Measurements from ENCODE around the gene CFB. TPM values are rescaled to one million over a fixed set of nuclear protein-coding genes. Genes with fewer than 3 reads are reported as not detected.

Gene CFB
- total and polyA plus RNA-seq, 9 of the 15 experiments (the other 6 are each of a cell fraction or from before 2014, with no cell fraction given) = 0.08 to 0.91 (median 0.22) TPM; not detected in 4

- TF ChIP-seq PREB (CRISPR knock-in tag; IDR thresholded peaks at IDR 0.05) = peak; percentile 100
- peak; percentile 88 for TF ChIP-seq TCF15 (CRISPR knock-in tag; IDR thresholded peaks at IDR 0.05)
- TF ChIP-seq PRPF4 (IDR thresholded peaks at IDR 0.05; ENCODE audit: insufficient read depth, low read depth, low read length, poor library complexity, severe bottlenecking) = no peak
- no peak for TF ChIP-seq NCOA2 (IDR thresholded peaks at IDR 0.05; ENCODE audit: partially characterized antibody in 2 of 2)
- TF ChIP-seq ZNF165 (CRISPR knock-in tag; IDR thresholded peaks at IDR 0.05; ENCODE audit: borderline replicate concordance) = peak; percentile 91; the same call in 1 of the 2 replicates
- peak; percentile 64; the same call in 1 of the 2 replicates for TF ChIP-seq NBN (IDR thresholded peaks at IDR 0.05; ENCODE audit: low read depth)
- peak in 1 of 3 experiments; percentile 94; a peak in 2 of 6 replicates for TF ChIP-seq ZBTB11 (CRISPR knock-in tag; IDR thresholded peaks at IDR 0.05)
- TF ChIP-seq ZFP30 (CRISPR knock-in tag; IDR thresholded peaks at IDR 0.05; ENCODE audit: borderline replicate concordance) = peak; percentile 41; the same call in 1 of the 2 replicates
- TF ChIP-seq SRSF7 (optimal IDR thresholded peaks at IDR 0.05; ENCODE audit: low read depth, low read length) = no peak
- peak; percentile 97 for TF ChIP-seq C11orf30 (IDR thresholded peaks at IDR 0.05; ENCODE audit: low read depth)
- peak; percentile 53; the same call in 1 of the 2 replicates for TF ChIP-seq ZNF384 (IDR thresholded peaks at IDR 0.05; ENCODE audit: low read depth, low read length)
- TF ChIP-seq CREB5 (CRISPR knock-in tag; IDR thresholded peaks at IDR 0.05) = peak; percentile 73; the same call in 1 of the 2 replicates
- TF ChIP-seq CXXC5 (CRISPR knock-in tag; IDR thresholded peaks at IDR 0.05) = peak; percentile 100
Observed at GRCh38 chr6:31958741-31959739, 13.1 kb downstream of the CFB start, which contains the start of the genes NELFE and SKIC2 (continued).
